ENCODE data around the gene USP20.

The USP20 gene

GRCh38 chr9:129910628-129911567, 75.6 kb downstream of the USP20 start:
- DNase-seq (ENCODE audit: low spot score) (peak; percentile 82), FAIRE-seq (no peak)

- DNase-seq (ENCODE audit: low spot score): no peak
- FAIRE-seq: no peak
These were observed 78.8 kb downstream of the USP20 start for GRCh38 chr9:129914051-129914450.

DNA sequence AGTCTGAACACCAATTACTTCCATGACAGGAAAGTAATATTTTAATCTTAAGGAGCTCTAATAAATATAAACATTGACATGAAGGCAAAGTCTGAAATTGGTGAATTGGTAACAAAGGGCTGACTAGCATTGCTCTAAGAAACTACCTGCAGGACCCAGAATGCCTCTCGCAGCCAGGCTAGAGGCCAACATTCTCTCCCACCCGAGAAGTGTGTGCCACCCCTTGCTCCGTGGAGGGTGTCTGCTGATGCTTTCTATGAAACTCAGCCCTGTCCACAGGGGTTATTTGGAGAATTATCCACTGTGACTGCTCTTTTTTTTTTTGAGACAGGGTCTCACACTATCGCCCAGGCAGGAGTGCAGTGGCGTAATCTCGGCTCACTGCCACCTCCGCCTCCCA, 81.4 kb downstream of the USP20 start:
- FAIRE-seq: no peak
- no peak for DNase-seq (ENCODE audit: low spot score)

- DNase-seq (ENCODE audit: low spot score) (no peak), FAIRE-seq (no peak)
These were observed 83.2 kb downstream of the USP20 start for GRCh38 chr9:129918296-129918950.

DNA sequence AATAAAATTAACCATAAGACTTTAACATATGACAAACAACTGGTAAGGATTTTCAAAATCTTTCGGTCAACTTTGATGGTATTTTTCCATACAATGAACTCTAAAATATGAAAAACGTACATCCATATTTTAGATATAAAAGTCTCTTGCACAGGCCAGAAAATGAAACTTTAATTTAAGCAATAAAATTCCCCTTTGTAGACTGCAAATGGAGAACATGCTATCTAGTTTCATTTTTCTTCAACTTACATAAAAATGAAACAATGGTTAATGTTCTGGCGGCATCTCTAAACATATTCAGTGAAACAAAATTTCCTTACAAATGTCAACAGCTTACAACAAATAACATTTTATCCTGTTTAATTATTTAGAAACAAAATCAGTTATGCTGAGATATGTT, 84.0 kb downstream of the USP20 start:
- FAIRE-seq: no peak
- no peak for DNase-seq (ENCODE audit: low spot score)

- FAIRE-seq (no peak), DNase-seq (ENCODE audit: low spot score) (no peak)
These were observed 84.6 kb downstream of the USP20 start for GRCh38 chr9:129919841-129920240.

DNA sequence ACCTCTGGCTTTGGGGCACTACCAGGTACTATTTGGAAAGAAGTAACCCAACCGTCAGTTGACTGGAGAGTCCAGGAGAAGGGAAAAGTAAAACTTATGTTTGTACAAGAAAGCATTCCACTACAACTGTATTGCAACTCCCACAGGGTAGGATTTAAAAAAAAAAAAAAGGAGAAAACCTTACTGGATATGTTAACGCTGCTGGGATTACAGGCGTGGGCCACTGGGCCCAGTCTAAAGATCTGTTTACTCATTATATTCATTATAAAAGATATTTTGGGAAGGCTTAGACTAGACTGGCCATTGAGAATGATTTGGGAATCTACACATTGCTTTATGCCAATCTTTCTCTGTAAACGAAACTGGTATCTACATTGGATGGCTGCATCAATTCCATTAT, 86.6 kb downstream of the USP20 start:
- FAIRE-seq (no peak), DNase-seq (ENCODE audit: low spot score) (no peak)

DNA sequence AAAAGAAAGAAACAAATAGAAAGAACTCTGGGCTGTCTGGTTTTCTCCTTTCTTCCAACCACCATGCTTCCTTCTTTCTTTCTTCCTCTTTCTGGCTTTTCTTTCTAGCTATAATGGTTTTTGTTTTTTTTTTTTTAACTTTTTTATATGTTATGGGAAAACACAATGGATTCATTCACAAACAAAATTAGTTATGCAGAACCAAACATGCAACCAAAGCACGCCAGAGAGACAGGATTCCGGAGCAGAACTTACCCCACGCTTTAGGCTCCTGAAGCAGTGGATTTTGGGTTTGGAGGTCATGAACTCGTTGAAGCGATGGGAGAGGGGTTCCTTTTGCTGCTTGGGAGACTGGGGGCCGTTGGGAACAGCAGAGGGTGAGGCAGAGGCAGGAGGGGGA, 88.3 kb downstream of the USP20 start:
- DNase-seq (ENCODE audit: low spot score) (no peak), FAIRE-seq (no peak)

- DNase-seq (ENCODE audit: low spot score) (no peak), FAIRE-seq (no peak)
These were observed 94.4 kb downstream of the USP20 start for GRCh38 chr9:129929496-129930125.

- no peak for FAIRE-seq
These were observed 95.5 kb downstream of the USP20 start for GRCh38 chr9:129930743-129931142.

More at GRCh38 chr9:129930743-129931142, 95.5 kb downstream of the USP20 start:
- DNase-seq (ENCODE audit: low spot score): no peak

Data from urothelium cell line (cell line).